Fibroblast of skin of right biceps (primary cell): Measurements from ENCODE around the gene ATG5.
A peak's percentile ranks its signal among the peaks of the same experiment; 100 is the strongest.

Source experiments
- DNase-seq: peaks from one replicate; pipeline ENCODE4 v3.0.0-alpha.2; 2013

ATG5 gene

DNA sequence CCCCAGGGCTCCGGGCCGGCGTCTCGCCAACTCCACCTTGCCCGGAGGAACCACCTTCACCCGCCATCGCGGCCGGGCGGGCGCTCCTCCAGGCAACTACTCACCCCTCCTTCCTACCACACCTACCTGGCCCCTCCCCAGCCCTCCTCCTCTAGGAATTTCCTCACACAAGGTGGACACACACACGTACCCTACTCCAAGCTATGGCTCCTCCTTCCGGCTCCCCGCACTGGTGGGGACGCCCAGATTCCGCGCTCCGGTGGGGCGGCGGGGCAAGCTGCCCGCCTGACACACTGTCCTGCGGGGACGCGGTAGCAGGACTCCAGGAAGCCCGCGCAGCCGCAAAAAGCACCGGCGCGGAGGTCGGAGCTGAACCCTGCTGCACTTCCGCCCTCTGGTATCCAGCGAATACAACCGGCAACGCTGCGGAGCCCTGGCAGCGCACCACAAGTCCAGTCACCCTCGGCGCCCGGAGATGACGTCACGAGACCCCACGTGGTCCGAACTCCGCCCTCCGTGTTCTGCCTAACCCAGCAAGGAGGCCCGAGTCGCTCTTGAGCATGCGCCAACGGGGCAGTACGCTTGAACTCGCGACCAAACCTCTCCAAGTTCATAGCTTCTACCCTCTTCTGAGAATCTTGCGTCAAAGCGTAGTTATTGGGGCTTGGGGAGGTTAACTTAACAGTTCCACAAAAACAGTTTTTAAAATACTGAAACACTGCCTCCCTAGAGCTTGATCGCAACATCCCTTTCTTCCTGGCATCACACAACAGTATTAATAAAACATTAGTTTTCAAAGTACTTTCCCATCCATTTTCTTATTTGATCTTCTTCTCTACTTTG, at the start of gene ATG5:
TSS of gene ATG5 (minus strand) at position 425 of the 843 bp plus-strand sequence. CDS start 9,552 bp downstream, outside the sequence.
- peak; percentile 99 for DNase-seq

- no peak for DNase-seq
Measured at GRCh38 chr6:106373502-106374239, 48.1 kb upstream of the ATG5 start.

DNA sequence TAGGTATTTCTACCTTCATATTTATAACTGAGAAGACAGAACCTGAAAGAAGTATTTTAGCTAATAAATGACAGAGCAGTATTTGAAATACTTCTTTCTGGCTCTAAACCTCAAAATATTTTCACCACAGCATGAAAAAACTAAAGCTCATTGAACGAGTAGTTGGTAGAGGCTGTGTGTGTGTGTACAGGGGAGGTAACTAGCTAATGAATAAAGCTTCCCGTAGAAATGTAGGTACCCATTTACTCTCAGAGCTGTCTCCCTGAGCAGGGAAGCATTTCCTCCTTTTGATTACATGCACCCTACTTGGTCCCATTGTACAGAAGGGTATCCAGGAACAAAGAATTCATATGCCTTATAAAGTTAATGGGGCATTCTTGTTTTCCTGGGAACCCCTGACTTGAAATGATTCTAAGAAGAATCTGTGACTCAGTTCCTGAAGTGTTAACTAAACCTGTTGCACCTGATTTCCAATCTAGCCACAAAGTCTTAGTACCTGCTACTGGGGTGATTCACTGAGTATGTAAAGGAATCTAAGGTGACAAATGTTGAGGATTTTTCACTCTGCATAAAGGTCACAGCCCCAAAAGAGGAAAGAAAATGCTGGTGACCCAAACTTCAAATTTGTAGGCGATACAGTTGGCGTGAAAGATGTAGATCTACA, 47.4 kb upstream of the ATG5 start:
- DNase-seq, result no peak

DNA sequence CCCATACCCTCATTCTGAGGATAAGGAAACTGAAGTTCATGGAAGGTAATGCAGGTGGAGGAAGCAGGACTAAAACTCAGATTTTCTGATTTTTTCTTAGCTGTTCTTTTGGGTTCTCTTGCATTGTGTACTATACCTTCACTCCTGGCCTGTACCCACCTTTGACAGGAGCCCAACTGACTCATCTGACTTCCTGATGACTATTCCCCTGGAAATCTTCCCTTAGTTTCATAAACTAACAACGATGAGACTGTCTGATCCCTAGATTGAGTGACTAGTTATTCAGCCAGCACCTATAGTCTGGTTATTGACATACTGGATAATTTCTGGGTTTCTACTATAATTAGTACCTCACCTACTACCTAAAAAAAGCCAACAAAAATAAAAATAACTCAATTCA, 45.1 kb upstream of the ATG5 start:
- no peak for DNase-seq

- DNase-seq, result no peak
Measured at GRCh38 chr6:106369739-106370138, 44.2 kb upstream of the ATG5 start.

DNA sequence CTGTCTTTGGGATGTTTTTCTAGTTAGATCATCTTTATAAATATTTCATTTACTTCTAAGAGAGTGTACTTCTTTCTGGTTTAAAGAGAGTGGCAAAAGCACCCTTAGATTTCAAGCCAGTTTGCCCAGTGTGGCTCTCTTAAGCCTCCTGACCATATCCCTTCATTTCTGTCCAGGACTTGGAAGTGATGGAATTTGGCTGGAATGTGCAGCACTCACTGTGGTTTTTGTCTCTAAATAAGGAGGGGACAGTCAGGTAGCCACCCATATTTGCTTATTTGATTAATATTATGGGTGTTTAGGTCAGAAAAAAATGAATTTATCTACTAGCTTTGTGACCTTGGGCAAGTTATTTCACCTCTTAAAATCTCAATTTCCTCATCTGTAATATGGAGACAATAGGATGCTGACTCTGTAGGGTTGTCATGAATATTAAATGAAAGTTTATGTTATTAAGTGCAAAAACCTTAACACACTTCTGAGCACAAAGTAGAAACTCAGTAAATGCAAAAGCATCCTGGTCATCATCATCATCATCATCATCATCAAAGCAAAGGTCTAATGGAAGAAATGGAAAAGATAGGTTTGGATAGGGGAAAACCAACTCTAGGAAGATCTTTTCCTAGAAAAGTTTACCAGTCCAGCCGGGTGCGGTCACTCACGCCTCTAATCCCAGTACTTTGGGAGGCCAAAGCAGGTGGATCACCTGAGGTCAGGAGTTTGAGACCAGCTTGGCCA, 38.0 kb upstream of the ATG5 start:
- DNase-seq, result peak; percentile 8

DNA sequence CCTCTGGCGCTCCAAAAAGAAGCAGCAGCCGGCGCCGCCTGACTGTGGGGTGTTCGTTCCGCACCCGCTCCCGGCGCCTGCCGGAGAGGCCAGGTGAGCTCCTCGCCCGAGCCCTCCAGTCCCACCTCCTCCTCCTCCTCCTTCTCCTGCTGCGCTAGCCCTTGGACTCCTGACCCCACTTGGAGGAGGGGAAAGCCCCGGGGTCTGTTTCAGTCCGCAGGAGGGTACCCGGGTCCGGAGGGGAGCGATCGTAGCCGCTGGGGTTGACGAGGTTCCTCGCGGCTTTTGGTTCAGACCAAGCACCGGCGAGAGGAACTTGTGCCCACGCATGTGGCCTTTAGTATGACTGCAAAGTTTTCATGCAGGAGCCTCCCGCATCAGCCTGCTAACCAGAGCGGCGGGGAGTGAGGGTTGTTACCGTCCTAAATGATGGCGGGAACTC, 35.5 kb upstream of the ATG5 start:
- DNase-seq, result no peak

GRCh38 chr6:106360410-106360988, 34.9 kb upstream of the ATG5 start, which contains the start of gene CRYBG1:
CRYBG1 (plus strand) TSS chr6:106360717; CDS start chr6:106360909, 192 bp downstream.
- peak; percentile 26 for DNase-seq

- no peak for DNase-seq
Measured at GRCh38 chr6:106359959-106360409, 34.4 kb upstream of the ATG5 start.

- no peak for DNase-seq
Measured at GRCh38 chr6:106356378-106356777, 30.8 kb upstream of the ATG5 start.

DNA sequence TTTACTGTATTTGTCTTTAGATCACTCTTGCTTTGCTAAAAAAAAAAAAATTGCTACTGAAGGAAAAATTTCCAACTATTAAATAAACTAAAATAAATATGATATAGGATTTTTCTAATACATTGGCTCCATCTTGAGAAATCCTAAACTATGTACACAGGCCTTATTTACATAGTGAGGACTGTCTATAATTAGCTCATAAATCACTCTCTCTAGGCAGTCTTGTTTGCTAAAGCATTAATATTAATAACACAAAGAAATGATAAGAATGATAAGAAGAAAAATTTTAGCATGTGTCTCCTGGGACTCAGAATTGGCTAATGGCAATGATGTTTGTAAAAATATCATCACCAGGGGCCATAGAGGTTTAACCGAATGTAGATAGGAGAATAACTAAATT, 21.7 kb upstream of the ATG5 start:
- no peak for DNase-seq

DNA sequence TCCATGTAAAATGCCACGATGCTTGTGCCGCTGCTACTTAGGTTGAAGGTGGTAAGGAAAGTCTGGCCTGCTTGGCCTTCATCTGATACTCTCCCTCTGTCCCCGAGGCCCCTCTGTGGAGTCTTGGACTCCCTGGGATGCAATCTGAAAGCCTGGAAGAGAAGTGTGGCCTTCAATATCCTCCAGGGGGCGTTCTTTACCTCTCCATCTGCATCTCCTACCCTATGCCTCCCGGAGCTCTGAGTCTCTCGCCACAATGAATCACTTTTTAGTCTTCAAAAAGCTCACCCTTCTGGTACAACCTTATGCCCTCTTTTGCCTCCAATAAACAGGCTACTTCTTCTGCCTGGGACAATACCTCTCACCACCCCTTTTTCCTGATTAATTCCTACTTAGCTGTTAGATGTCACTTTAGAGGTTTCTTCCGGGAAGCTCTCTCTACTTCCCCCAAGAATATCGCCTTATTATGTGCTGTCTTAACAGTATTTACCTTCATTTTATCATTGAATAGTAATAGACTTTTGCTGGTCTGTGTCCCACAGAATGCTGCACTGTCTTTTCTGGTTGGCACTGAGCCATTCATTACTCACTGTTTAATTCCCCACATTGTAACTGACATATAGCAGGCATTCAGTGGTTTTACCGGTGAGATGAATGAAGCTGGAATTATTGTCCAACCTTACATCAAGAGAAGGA, 13.9 kb upstream of the ATG5 start:
- peak; percentile 76 for DNase-seq

- peak; percentile 46 for DNase-seq
Measured at GRCh38 chr6:106334646-106335448, 9.3 kb upstream of the ATG5 start.

DNA sequence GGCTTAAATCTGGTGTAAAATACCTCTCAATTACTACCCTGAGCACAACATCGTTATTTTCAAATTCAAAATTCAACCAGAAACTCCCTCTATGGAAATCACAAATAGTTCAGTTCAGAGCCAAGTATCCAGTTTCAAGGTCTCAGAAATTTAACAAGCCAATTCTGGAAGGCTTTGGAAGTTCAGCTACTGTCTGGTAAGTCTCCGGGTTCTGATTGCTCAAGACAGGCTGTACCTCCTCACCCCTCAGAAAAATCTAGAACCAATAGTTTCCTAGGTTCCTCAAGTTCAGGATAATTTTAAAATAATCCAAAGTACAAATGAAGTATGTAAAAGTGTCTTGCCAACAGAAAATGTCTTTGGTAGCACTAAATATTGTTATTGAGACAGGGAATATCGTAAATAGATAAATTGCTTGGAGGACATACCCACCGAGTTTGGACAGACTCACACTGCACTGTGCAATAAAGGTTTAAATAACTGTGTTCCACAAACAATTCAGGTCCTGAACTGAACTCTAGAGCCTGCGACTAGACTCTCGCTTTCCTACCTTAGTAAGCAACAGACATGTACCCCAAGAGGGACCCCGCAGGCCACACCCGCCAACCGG, 729 bp downstream of the ATG5 start:
- no peak for DNase-seq

- no peak for DNase-seq
Measured at GRCh38 chr6:106321940-106322339, 3.6 kb downstream of the ATG5 start.

DNA sequence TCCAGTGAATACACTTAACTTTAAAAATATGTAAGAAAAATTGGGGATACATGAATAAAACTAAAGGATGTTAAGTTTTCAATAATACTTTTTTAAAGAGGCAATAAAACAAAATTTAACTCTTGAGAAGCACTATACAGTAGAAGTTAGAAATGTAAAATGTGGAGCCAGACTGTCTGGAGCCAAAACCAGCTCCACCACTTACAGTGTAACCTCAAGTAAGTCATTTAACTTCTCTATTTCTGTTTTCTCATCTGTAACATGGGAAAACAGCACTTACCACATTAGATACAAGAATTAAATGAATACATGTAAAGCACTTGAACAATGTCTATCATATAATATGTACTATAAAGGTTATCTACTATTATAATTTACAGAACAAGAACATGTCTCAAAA, 6.7 kb downstream of the ATG5 start:
- no peak for DNase-seq

DNA sequence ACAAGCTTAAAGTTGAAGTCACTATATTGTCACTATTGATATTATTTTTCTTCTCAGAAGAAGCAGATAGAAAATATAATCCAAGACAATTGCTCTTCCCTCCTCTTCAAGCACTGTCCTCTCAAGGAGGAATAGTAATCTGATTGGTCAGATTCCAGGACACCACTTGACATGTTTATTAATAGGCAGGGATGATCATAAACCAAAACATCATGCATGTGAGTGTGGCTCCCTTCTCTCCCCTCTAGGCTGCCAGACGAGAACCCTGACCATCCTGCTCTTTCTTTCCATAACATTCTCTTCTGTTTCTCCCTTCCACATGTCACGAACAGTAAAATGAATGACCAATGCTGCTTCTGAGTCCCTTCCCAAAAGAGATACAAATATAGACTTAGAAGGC, 7.5 kb downstream of the ATG5 start:
- no peak for DNase-seq

DNA sequence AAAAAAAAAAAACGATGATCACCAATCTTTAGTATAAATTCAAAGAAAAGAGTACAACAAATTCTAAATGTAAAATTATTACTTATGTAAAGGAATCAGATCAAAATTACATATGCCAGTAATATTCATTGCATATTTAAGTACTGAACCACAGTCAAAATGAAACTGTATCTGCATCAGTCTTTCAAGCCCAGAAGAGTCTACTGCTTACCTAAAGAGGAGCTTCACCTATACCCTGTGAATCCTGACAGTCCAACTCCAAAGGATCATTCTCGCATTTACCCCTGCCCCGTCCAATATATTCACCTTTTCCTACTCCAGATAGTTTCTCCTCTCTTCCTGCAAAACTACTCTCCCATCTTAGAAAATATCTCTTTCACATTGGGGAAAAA, 9.2 kb downstream of the ATG5 start:
- DNase-seq, result no peak

DNA sequence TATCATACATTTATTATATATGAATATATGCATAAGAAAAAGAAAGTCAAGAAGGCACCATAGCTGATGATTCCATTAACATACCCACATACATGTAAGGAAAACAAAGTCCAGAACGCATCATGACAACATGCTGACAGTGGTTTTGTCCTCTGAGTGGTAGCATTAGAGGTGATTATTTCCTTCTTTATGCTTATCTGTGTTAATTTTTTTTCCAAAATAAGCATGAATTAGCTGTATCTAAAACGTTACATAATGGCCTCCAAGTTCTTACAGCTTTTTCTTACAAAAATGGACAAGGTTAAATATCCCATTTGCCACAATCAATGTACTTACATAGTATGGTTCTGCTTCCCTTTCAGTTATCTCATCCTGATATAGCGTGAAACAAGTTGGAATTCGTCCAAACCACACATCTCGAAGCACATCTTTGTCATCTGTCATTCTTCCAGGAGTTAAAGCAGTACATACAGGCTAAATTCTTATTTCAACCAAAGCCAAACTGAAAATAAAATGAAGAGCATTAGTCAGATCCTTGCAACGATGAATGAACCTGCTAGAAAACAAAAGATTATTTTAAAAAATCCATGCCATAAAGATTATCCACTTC, 9.7 kb downstream of the ATG5 start:
- peak; percentile 51 for DNase-seq
